ENCODE data around the gene SETD5. TPM values are rescaled to one million over a fixed set of nuclear protein-coding genes. Genes with fewer than 3 reads are reported as not detected.

SETD5 gene
- total RNA-seq, 1 donor from 2014 or later: 239 TPM

GRCh38 chr3:9452417-9452816 is 55.0 kb downstream of the SETD5 start:
- intact Hi-C loops (cut with DNase I): no loop called here
- TF ChIP-seq CTCF (IDR thresholded peaks at IDR 0.05): no peak
- Histone ChIP-seq H3K4me1 (no peaks in the 10 kb centered on the region), H3K4me3 (no peak overlapping the region), H3K9me3 (no peaks in the 10 kb centered on the region), H3K27me3 (no peaks in the 10 kb centered on the region), H3K36me3 (peaks cover 74 to 88% of the 10 kb centered on the region in 2 donors), H3K27ac (no peak overlapping the region)
- DNase-seq (ENCODE audit: low spot score in 2 of 2): no peak

GRCh38 chr3:9455596-9456131 is 58.2 kb downstream of the SETD5 start:
- TF ChIP-seq CTCF (IDR thresholded peaks at IDR 0.05): no peak
- intact Hi-C loops (cut with DNase I): no loop called here
- Histone ChIP-seq H3K4me3 (no peak overlapping the region), H3K4me1 (no peaks in the 10 kb centered on the region), H3K9me3 (no peaks in the 10 kb centered on the region), H3K27me3 (no peaks in the 10 kb centered on the region), H3K36me3 (peaks cover 67 to 82% of the 10 kb centered on the region in 2 donors), H3K27ac (no peak overlapping the region)
- DNase-seq (ENCODE audit: low spot score in 2 of 2): no peak

- Histone ChIP-seq H3K4me3 (no peak overlapping the region), H3K4me1 (no peaks in the 10 kb centered on the region), H3K27ac (no peak overlapping the region), H3K36me3 (peaks cover 80 to 92% of the 10 kb centered on the region in 2 donors), H3K27me3 (no peaks in the 10 kb centered on the region), H3K9me3 (no peaks in the 10 kb centered on the region)
- no peak for DNase-seq (ENCODE audit: low spot score in 2 of 2)
- intact Hi-C loops (cut with DNase I): no loop called here
- TF ChIP-seq CTCF (IDR thresholded peaks at IDR 0.05): no peak
These were observed 70.0 kb downstream of the SETD5 start for GRCh38 chr3:9467451-9467850.

- TF ChIP-seq CTCF (IDR thresholded peaks at IDR 0.05): no peak
- Histone ChIP-seq H3K4me3 (no peak overlapping the region), H3K27ac (no peak overlapping the region), H3K27me3 (no peaks in the 10 kb centered on the region), H3K36me3 (peaks cover 81 to 94% of the 10 kb centered on the region in 2 donors), H3K4me1 (no peaks in the 10 kb centered on the region), H3K9me3 (no peaks in the 10 kb centered on the region)
- intact Hi-C loops (cut with DNase I): no loop called here
- no peak for DNase-seq (ENCODE audit: low spot score in 2 of 2)
These were observed 71.0 kb downstream of the SETD5 start for GRCh38 chr3:9468460-9468859.

GRCh38 chr3:9469986-9470385 is 72.6 kb downstream of the SETD5 start:
- H3K9me3 ChIP-seq: no peaks in the 10 kb centered on the region
- TF ChIP-seq CTCF (IDR thresholded peaks at IDR 0.05): no peak
- no peaks in the 10 kb centered on the region for H3K4me1 ChIP-seq
- DNase-seq (ENCODE audit: low spot score in 2 of 2): no peak
- H3K4me3 ChIP-seq: no peak overlapping the region
- peaks cover 81 to 95% of the 10 kb centered on the region in 2 donors for H3K36me3 ChIP-seq
- H3K27ac ChIP-seq: no peak overlapping the region
- intact Hi-C loops (cut with DNase I): no loop called here
- no peaks in the 10 kb centered on the region for H3K27me3 ChIP-seq

All from ascending aorta (tissue), 2 donors.